Measurements from ENCODE around the gene SPNS3.

SPNS3 gene

DNA sequence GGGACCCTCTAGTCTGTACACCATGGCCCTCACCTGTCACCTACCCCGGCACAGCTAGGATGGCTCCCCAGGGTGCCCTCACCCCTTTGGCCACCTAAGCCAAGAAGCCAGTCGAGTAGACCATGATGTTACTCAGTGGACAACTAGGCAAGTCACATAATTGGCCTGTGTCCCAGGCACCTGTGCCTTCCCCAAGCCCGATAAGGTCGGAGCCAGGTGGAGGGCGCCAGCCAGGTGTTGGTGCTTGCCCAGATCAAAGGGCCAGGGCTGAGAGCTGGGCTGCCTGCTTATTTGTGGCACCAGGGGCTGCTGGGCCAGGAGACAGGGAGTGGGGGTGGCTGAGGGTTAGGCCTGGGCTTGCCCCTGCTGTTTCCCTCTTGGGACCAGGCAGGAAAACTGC is 81.8 kb downstream of the SPNS3 start:
- Mint-ChIP-seq H3K4me1 (peaks cover 27% of the 10 kb centered on the region), H3K36me3 (no peaks in the 10 kb centered on the region), H3K27me3 (peaks cover 11% of the 10 kb centered on the region), H3K4me3 (no peak overlapping the region), H3K9me3 (no peaks in the 10 kb centered on the region), H3K27ac (no peak overlapping the region)
- ATAC-seq, result no peak

DNA sequence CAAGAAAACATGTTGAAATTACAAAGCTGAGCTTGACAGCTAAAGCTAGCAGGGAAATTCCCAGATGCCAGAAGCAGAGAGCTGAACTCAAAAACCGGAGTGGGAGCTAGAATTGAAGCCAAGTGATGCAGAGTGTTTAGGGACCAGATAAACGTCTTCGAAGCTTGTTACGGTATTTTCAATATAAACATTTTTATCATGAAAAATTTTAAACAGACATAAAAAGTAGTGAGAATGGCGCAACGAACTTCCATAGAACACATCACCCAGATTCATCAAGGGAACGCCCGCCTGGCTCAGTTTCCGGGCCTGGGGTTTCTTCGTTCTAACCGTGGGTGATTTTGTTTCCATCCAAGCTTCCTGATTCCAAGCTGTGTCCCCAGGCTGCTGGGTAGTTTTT is 83.0 kb downstream of the SPNS3 start:
- Mint-ChIP-seq H3K9me3 (no peaks in the 10 kb centered on the region), H3K27me3 (peaks cover 6% of the 10 kb centered on the region), H3K4me1 (peaks cover 19% of the 10 kb centered on the region), H3K4me3 (no peak overlapping the region), H3K36me3 (no peaks in the 10 kb centered on the region), H3K27ac (no peak overlapping the region)
- no peak for ATAC-seq

DNA sequence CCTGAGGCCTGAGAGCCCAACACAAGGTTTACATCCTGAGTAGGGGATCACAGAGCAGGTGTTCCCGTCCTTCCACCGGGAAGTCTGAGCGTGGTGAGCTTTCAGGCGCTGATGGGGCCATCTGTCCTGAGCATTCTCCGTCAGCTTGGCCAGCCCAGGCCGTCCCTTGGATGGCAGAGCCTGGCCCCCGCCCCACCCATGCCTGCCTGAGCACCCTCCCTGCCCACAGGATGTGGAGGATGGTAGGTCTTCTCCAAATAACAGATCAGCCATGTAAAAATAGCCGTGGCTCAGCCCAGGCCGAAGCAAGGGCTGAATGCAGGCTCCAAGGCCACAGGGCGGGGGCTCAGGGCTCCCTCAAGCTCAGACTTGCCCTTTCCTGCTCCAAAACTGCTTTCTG is 85.2 kb downstream of the SPNS3 start:
- Mint-ChIP-seq H3K27ac (peak overlapping the region; percentile 2), H3K27me3 (no peaks in the 10 kb centered on the region), H3K9me3 (no peaks in the 10 kb centered on the region), H3K4me3 (peak overlapping the region; percentile 70), H3K4me1 (peaks cover 30% of the 10 kb centered on the region), H3K36me3 (no peaks in the 10 kb centered on the region)
- ATAC-seq, result peak; percentile 10

DNA sequence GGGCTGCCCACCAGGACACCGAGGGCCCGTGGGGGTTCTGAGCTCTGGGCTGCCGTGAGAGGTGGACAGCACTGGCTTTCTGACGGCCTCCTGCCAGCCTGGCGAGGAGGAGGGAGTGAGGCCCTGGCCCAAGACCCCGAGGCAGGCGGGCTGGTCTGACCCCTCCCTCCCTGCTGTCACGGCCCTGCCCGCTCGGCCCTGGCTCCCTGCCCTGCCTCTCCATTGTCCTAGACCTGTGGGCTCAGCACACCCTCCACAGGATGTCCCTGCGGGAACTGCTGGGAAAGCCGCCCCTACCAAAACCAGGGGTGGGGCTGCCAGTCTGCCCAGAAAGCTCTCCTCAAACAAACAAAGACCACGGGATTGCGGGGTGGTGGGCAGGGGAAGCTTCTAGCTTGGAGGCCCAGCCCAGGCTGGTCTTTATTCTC is 85.6 kb downstream of the SPNS3 start:
- H3K36me3 Mint-ChIP-seq, result no peaks in the 10 kb centered on the region
- H3K27me3 Mint-ChIP-seq, result no peaks in the 10 kb centered on the region
- H3K4me3 Mint-ChIP-seq, result no peak overlapping the region
- peaks cover 35% of the 10 kb centered on the region for H3K4me1 Mint-ChIP-seq
- peak overlapping the region; percentile 2 for H3K27ac Mint-ChIP-seq
- no peak for ATAC-seq
- H3K9me3 Mint-ChIP-seq, result no peaks in the 10 kb centered on the region

DNA sequence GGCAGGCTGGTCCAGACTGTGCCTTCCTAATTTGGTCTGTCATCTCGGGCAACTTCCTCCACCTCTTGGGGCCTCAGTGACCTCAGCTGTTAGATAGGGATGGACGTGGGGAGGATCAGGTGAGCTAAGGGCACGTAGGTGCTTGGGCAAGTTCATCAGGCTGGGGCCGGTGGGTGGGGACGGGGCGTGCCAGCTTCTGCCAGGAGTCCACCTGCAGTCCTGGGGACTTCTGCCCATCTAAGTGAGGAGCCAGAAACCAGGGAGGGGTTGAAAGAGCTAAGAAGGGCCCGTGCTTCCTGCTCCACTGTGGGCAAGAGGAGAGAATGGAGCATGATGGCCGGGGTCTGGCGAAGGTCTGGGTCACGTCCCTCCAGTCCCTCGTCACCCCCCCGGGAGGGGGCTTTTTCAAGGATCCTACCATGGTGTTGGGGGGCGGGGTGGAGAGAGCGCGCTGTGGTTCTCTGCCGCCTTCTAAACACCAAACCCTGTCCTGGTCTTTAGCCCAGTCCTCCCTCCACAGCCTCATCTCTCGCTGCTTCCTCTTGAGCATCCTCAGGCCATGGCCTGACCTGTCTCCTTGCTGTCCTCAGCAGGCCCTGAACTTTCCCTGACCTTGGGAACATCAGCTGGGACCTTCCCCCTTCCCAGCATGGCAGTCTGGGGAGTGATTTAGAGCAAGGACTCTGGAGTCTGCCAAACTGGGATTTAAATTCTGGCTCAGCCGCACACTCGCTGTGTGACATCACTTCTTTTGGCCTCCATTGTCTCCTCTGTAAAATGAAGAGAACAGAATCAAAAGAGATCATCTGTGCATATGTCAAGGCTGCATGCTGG is 86.5 kb downstream of the SPNS3 start:
- no peak overlapping the region for H3K27ac Mint-ChIP-seq
- ATAC-seq, result no peak

DNA sequence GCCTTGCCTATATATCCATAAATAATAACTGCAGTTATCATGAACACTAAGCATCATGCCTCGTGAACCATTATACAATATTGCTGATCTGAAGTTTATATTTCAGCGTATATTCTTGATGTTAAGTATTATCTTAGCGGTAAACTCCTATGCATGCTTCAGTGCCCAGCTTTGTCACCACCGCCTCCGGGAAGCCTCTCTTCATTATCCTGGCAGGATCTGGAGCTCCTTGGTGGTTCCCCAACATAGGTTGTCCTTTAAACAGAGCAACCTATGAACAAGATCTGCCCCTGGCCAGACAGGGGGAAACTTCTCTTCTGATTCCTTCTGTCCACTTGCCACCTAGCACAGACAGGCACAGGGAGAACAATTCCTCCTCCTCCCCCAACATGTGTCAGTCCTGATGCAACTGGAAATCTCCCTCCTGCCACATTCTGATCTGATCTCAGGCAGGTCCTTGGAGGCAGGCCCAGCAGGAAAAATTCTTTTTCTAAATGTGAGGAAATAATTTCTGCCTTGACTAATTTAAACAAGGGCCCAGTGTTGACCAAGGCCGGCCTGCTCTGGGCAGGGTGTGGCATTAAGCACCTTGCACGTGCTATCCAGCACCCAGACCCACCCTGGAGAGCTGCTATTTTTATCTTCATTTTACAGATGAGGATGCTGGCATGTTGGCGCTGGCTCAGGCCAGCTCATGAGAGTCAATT is 87.3 kb downstream of the SPNS3 start:
- ATAC-seq, result no peak
- Mint-ChIP-seq H3K36me3 (no peaks in the 10 kb centered on the region), H3K4me1 (peaks cover 35% of the 10 kb centered on the region), H3K27ac (no peak overlapping the region), H3K4me3 (no peak overlapping the region), H3K27me3 (peaks cover 7% of the 10 kb centered on the region), H3K9me3 (no peaks in the 10 kb centered on the region)

More for the DNA sequence above, 86.5 kb downstream of the SPNS3 start:
- Mint-ChIP-seq H3K9me3 (no peaks in the 10 kb centered on the region), H3K36me3 (no peaks in the 10 kb centered on the region), H3K4me3 (no peak overlapping the region), H3K4me1 (peaks cover 35% of the 10 kb centered on the region), H3K27me3 (no peaks in the 10 kb centered on the region)

DNA sequence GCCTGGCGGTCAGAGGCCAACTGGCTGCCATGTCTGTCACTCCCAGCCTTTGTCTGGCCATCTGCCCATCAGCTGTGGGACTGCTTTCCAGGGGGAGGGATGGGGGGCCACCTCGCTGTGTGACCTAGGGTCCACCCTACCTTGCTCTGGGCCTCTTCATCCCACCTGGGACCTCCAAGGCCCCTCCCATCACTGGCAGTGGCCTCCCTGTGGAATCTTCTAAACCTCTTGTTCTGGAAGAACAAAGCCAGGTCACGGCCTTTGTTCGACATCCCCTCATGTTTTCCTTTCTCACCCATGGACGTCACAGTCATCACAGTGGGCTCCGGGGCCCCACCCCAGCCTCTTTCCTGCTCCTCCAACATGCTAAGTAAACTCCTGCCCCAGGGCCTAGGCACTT is 88.9 kb downstream of the SPNS3 start:
- ATAC-seq, result no peak
- peaks cover 15% of the 10 kb centered on the region for H3K27me3 Mint-ChIP-seq
- peaks cover 34% of the 10 kb centered on the region for H3K4me1 Mint-ChIP-seq
- H3K4me3 Mint-ChIP-seq, result no peak overlapping the region
- peak overlapping the region; percentile 36 for H3K27ac Mint-ChIP-seq
- no peaks in the 10 kb centered on the region for H3K9me3 Mint-ChIP-seq
- no peaks in the 10 kb centered on the region for H3K36me3 Mint-ChIP-seq

DNA sequence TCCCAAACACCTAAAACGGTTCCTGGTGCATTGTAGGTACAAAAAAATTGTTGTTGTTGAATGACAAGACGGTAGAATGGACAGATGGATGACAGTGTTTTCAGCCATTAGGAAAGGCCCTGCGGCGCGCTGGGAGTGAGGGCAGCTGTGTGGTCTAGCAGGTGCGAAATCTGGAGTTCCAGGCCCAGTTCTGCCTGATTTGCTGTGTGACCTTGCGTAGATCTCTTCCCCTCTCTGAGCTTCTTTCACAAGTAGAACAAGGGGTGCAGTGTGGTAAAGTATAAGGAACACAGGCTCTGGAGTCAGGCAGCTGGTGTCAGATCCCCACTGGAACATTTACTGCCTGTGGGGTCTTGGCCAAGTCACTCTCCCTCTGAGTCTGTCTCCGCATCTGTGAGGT is 90.2 kb downstream of the SPNS3 start:
- Mint-ChIP-seq H3K36me3 (no peaks in the 10 kb centered on the region), H3K9me3 (no peaks in the 10 kb centered on the region), H3K27me3 (peaks cover 15% of the 10 kb centered on the region), H3K27ac (peak overlapping the region; percentile 36), H3K4me1 (peaks cover 21% of the 10 kb centered on the region), H3K4me3 (no peak overlapping the region)
- no peak for ATAC-seq

DNA sequence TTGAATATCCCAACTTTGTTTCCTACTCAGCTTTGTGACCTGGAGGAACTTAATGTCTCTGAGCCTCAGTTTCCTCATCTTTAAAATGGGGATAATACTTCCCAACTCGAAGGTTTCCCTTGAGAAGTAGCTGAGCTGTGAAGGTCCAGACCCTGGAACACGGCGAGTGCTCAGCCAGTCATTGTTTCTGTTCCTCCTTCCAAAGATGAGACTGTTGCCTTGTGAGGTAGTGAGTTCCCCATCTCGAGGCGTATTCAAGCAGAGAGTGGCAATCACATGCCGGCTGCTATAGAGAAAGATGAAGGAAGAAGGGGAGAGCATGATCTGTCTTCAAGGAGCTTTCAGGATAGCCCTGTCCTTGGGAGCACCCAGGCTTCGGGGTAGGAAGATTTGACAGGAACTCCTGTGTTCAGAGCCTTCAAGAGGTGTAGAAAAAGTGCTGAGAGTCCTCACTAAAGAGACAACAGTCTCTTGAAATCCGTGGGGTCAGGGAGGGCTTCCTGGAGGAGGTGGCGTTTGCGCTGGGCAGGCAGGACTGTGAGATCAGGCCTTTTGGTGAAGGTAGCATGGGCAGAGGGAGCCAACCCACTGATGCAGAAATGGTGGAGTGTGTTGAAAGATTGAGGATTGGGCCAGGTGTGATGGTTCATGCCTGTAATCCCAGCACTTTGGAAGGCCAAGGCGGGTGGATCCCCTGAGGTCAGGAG is 92.1 kb downstream of the SPNS3 start:
- Mint-ChIP-seq H3K4me1 (peaks cover 16% of the 10 kb centered on the region), H3K27ac (peak overlapping the region; percentile 38), H3K36me3 (no peaks in the 10 kb centered on the region), H3K27me3 (peaks cover 34% of the 10 kb centered on the region), H3K9me3 (no peaks in the 10 kb centered on the region), H3K4me3 (no peak overlapping the region)
- ATAC-seq, result no peak

DNA sequence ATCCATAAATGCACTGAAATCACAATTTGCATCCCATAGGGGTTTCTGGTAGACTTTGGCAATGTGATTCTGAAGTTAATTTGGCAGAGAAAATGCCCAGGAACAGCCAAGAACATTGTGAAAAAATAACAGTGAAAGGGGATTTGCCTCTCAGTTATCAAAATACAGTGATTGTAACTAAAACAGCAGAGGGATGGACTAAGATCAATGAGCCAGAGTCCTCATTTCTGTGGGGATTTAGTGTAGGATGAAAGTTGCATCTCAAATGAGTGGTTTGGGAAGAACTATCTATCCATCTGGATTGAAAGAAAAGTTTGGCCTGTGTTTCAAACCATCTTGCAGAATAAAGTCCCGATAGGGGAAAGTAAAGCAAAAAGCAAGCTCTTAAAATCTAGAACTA is 93.4 kb downstream of the SPNS3 start:
- Mint-ChIP-seq H3K4me3 (no peak overlapping the region), H3K36me3 (no peaks in the 10 kb centered on the region), H3K4me1 (peaks cover 16% of the 10 kb centered on the region), H3K9me3 (no peaks in the 10 kb centered on the region), H3K27me3 (peaks cover 42% of the 10 kb centered on the region), H3K27ac (no peak overlapping the region)
- ATAC-seq, result no peak

DNA sequence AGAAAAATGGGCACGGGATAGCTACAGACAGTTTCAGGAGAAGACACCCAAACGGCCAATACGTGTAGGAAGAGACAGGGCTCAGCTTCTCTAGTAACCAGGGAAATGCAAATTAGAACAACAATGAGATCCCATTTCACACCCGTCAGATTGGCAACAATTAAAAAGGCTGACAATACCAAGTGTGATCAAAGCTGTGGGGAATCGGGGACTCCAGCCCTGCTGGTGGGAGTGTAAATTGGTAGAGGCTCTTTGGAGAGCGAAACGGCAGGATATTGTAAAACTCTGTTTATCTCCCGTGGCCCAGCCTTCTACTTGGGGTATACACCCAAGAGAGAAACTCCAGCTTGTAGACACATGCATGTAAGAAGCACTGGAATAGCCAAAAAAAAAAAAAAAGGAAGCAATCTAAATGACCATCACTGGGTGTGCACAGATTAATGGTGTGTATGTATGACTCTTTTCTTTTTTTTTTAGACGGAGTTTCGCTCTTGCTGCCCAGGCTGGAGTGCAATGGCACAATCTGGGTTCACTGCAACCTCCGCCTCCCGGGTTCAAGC is 93.9 kb downstream of the SPNS3 start:
- H3K9me3 Mint-ChIP-seq, result no peaks in the 10 kb centered on the region
- H3K4me1 Mint-ChIP-seq, result peaks cover 16% of the 10 kb centered on the region
- no peak overlapping the region for H3K4me3 Mint-ChIP-seq
- no peak overlapping the region for H3K27ac Mint-ChIP-seq
- no peak for ATAC-seq
- H3K27me3 Mint-ChIP-seq, result peaks cover 47% of the 10 kb centered on the region
- no peaks in the 10 kb centered on the region for H3K36me3 Mint-ChIP-seq

DNA sequence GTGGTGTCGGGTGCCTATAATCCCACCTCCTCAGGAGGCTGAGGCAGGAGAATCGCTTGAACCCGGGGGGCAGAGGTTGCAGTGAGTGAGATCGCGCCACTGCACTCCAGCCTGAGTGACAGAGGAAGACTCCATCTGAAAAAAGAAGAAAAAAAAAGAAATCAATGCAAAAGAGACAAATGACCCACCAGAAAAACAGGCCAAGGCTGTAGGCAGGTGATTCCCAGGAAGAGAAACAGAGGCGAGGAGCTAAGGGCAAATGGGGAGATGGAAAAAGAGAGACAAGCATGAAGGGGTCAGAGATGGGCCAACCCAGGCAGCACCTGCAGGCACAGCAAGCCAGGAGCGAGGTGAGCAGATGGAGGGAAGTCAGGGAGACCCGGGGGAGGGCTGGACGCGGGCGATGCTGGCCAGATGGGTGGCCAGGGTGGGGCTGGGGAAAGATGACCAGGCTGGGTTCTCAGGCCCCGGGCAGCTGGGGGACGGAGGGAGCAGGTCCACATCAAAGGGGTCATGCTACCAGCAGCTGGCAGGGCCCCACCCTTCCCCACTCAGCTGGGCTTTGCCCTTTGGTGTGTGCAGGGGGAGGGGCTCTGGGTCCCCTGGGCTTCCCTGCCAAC is 95.9 kb downstream of the SPNS3 start:
- no peak overlapping the region for H3K4me3 Mint-ChIP-seq
- peaks cover 67% of the 10 kb centered on the region for H3K27me3 Mint-ChIP-seq
- H3K27ac Mint-ChIP-seq, result no peak overlapping the region
- H3K9me3 Mint-ChIP-seq, result no peaks in the 10 kb centered on the region
- peaks cover 5% of the 10 kb centered on the region for H3K4me1 Mint-ChIP-seq
- peak; percentile 37 for ATAC-seq
- H3K36me3 Mint-ChIP-seq, result no peaks in the 10 kb centered on the region

DNA sequence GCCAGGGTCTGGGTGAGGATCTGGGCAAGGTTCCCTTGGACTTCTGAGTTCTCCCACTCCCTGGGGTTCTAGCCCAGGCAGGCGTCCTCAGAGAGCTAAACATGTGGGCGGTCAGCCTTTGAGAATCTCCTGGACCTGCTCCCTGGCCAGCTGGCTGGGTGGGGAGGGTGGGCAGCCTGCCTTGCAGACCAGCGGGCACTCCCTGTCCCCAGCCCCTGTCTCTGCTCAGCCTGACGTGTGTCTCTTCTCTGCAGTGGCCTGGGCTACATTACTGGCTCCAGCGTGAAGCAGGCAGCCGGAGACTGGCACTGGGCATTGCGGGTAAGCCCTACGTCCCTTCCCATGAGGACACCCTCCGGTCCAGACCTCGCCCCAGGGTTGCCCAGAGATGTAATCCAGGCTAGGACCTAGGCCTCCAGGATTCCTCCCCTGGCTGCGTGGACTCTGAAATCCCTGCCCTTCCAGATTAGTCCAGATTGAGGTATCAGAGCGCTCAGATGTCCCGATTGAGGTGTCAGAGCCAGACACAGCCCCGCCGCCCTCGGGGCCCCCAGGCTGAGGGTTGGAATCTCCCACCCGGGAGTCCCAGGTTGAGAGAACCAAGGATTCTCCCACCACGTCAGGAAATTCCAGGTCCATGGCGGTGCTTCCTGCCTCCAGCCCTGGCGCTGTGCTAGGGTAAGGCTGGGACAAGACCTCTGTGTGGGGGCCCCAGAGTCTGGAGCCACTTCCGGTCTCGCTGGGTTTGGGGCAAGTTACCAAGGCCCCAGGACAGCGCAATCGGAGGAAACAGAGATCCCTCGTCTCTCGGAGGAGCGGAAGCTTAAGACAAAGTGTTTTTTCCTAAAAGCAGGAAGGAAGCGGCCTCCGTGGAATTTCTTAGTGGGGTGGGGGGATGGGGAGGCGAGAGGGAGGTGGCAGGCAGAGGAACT is 97.3 kb downstream of the SPNS3 start:
- Mint-ChIP-seq H3K36me3 (no peaks in the 10 kb centered on the region), H3K9me3 (no peaks in the 10 kb centered on the region), H3K4me3 (no peak overlapping the region), H3K27ac (no peak overlapping the region), H3K4me1 (peaks cover 12% of the 10 kb centered on the region), H3K27me3 (peaks cover 74% of the 10 kb centered on the region)
- ATAC-seq, result no peak
